ENCODE results near the gene NLRP3.

GRCh38 chr1:247373721-247374141 is 42.2 kb upstream of the NLRP3 start:
- no peak for TF ChIP-seq EZH2 (IDR thresholded peaks at IDR 0.05; ENCODE audit: insufficient read depth, poor library complexity, severe bottlenecking)
- no peak for TF ChIP-seq EZH2phosphoT487 (IDR thresholded peaks at IDR 0.05; ENCODE audit: insufficient read depth, low read depth)
